GM12878 (cell line): ENCODE measurements around the gene CARD14. TPM values are rescaled to one million over a fixed set of nuclear protein-coding genes. Genes with fewer than 3 reads are reported as not detected.

ENCODE experiments used
- ATAC-seq: fragments of 200-7000 bp; cut with Tn5 transposase; 3 replicates; pipeline ENCODE4 v1.9.1; 2020; ENCODE audit warnings: mild to moderate bottlenecking, moderate library complexity
- BruUV-seq: library from RNA; stranded (reverse); fragments of 400-500 nt; replicated peaks from 2 replicates; lab custom pipeline; 2021; lab: Mats Ljungman, UMichigan
- CTCF ChIA-PET: fragments of 300-600 bp; sonication (Branson Sonifier 250); formaldehyde crosslinking; extraction: SDS; loops from one replicate; lab custom pipeline; 2021; ENCODE audit warnings: inconsistent platforms; lab: Yijun Ruan, JAX
- POLR2A ChIA-PET: fragments of 350-600 bp; formaldehyde crosslinking; extraction: SDS; loops from one replicate; lab custom pipeline; 2021; ENCODE audit warnings: inconsistent platforms; lab: Charles Lee
- RAD21 ChIA-PET: fragments of 300-600 bp; sonication (Branson Sonifier 250); formaldehyde crosslinking; loops from one replicate; lab custom pipeline; 2023; ENCODE audit warnings: antibody characterized with exemption; ENCODE audit not compliant: unreplicated experiment; lab: Charles Lee
- SMC1A ChIA-PET: fragments of 300-600 bp; sonication (Branson Sonifier 250); formaldehyde crosslinking; loops from one replicate; lab custom pipeline; 2023; ENCODE audit not compliant: unreplicated experiment, uncharacterized antibody; lab: Charles Lee
- DNase-seq: peaks from one replicate; pipeline ENCODE4 v3.0.0-alpha.2; 2011; ENCODE audit warnings: low read depth, low spot score
- FAIRE-seq: peaks from 3 replicates; lab custom pipeline; 2011; peaks lifted over from hg19 to GRCh38; lab: Jason Lieb, UNC
- H2AFZ ChIP-seq: 2 replicates; pipeline ENCODE4 v1.6.0; 2011; ENCODE audit warnings: low read depth, low read length, control low read depth; ENCODE audit not compliant: control insufficient read depth
- H3K27ac ChIP-seq: 2 replicates; pipeline ENCODE4 v1.5.1; 2011; ENCODE audit warnings: control low read depth; ENCODE audit not compliant: control insufficient read depth, insufficient read depth
- H3K27me3 ChIP-seq, 2 experiments: replicated peaks in 1 of 2; 2 replicates each; pipeline versions ENCODE4 v1.6.0 to v1.6.1; 2011; ENCODE audit warnings: low read length in 1 of 2; ENCODE audit not compliant: control insufficient read depth in 2 of 2, insufficient read depth in 2 of 2
- H3K36me3 ChIP-seq, 2 experiments: 2 replicates each; pipeline ENCODE4 v1.5.1; 2011; ENCODE audit warnings: low read length in 1 of 2; ENCODE audit not compliant: control insufficient read depth in 2 of 2, insufficient read depth in 2 of 2
- H3K4me1 ChIP-seq: 2 replicates; pipeline ENCODE4 v1.6.1; 2011; ENCODE audit warnings: mild to moderate bottlenecking, low read length, moderate library complexity, mixed read lengths; ENCODE audit not compliant: control insufficient read depth, insufficient read depth
- H3K4me2 ChIP-seq: 2 replicates; pipeline ENCODE4 v1.6.0; 2011; ENCODE audit warnings: control low read depth; ENCODE audit not compliant: control insufficient read depth, insufficient read depth
- H3K4me3 ChIP-seq: fragments of 200-600 bp; sonication (generic); 2 replicates; pipeline ENCODE4 v1.5.1; 2016
- H3K79me2 ChIP-seq: 2 replicates; pipeline ENCODE4 v1.6.0; 2011; ENCODE audit warnings: low read length; ENCODE audit not compliant: control insufficient read depth, insufficient read depth
- H3K9ac ChIP-seq: 2 replicates; pipeline ENCODE4 v1.8.0; 2011; ENCODE audit warnings: low read length, control low read depth, mixed read lengths; ENCODE audit not compliant: control insufficient read depth, insufficient read depth
- H3K9me3 ChIP-seq: replicated peaks from 3 replicates; pipeline ENCODE4 v1.5.1; 2011; ENCODE audit warnings: mild to moderate bottlenecking, low read length; ENCODE audit not compliant: control insufficient read depth, insufficient read depth
- H4K20me1 ChIP-seq: 2 replicates; pipeline ENCODE4 v1.6.0; 2011; ENCODE audit not compliant: control insufficient read depth, insufficient read depth
- BACH1 ChIP-seq: fragments of 450-650 bp; IDR thresholded peaks from 2 replicates; pipeline ENCODE4 v1.6.1; 2017; ENCODE audit warnings: mild to moderate bottlenecking, borderline replicate concordance
- CHD4 ChIP-seq: fragments of 200-600 bp; sonication (generic); IDR thresholded peaks from 2 replicates; pipeline ENCODE4 v1.6.1; 2016; ENCODE audit warnings: mild to moderate bottlenecking
- HSF1 ChIP-seq: fragments of 150-350 bp; IDR thresholded peaks from 2 replicates; pipeline ENCODE4 v1.6.1; 2014; ENCODE audit warnings: mild to moderate bottlenecking, low read depth, low read length
- IKZF1 ChIP-seq: fragments of 450-650 bp; conservative IDR thresholded peaks from 2 replicates; pipeline ENCODE4 v1.6.1; 2017; ENCODE audit warnings: antibody characterized with exemption, mild to moderate bottlenecking
- KLF5 ChIP-seq: fragments of 450-650 bp; IDR thresholded peaks from 2 replicates; pipeline ENCODE4 v1.6.1; 2014; ENCODE audit warnings: mild to moderate bottlenecking; ENCODE audit not compliant: partially characterized antibody
- LARP7 ChIP-seq: fragments of 450-650 bp; IDR thresholded peaks from 2 replicates; pipeline ENCODE4 v1.6.1; 2017; ENCODE audit warnings: mild to moderate bottlenecking
- NFYA ChIP-seq: IDR thresholded peaks from 2 replicates; pipeline ENCODE4 v1.6.1; 2011; ENCODE audit warnings: low read depth, mild to moderate bottlenecking, low read length, improper control_type of control experiment, borderline replicate concordance
- NFYB ChIP-seq: IDR thresholded peaks from 2 replicates; pipeline ENCODE4 v1.6.1; 2011; ENCODE audit warnings: low read depth, mild to moderate bottlenecking, low read length, improper control_type of control experiment, moderate library complexity; ENCODE audit not compliant: insufficient read depth
- PAX5 ChIP-seq: IDR thresholded peaks from 2 replicates; pipeline ENCODE4 v1.6.1; 2011; ENCODE audit warnings: low read depth, low read length, borderline replicate concordance
- TCF12 ChIP-seq: IDR thresholded peaks from 2 replicates; pipeline ENCODE4 v1.6.1; 2011; ENCODE audit warnings: low read depth, mild to moderate bottlenecking, low read length
- WRNIP1 ChIP-seq: IDR thresholded peaks from 2 replicates; pipeline ENCODE4 v1.6.1; 2011; ENCODE audit warnings: low read depth, low read length, improper control_type of control experiment, borderline replicate concordance
- ZNF217 ChIP-seq: fragments of 450-650 bp; IDR thresholded peaks from 2 replicates; pipeline ENCODE4 v1.6.1; 2017; ENCODE audit warnings: antibody characterized with exemption, mild to moderate bottlenecking
- ZNF384 ChIP-seq: IDR thresholded peaks from 2 replicates; pipeline ENCODE4 v1.6.1; 2012; ENCODE audit warnings: low read depth, mild to moderate bottlenecking, low read length, improper control_type of control experiment, borderline replicate concordance
- WGBS: methylation state at CpG from one replicate; pipeline ENCODE4 v1.1.6; 2016; ENCODE audit warnings: low lambda C conversion rate; ENCODE audit not compliant: insufficient replicate concordance, insufficient coverage; ENCODE audit errors: missing lambda C conversion rate; 5-methylcytosine and 5-hydroxymethylcytosine counted together
- in situ Hi-C: fragments of 300-500 bp; cut with MboI; formaldehyde crosslinking; loops from 9 replicates; pipeline ENCODE4 v1.14.3; 2018; ENCODE audit warnings: mixed read lengths
- intact Hi-C: fragments of 100-400 bp; cut with micrococcal nuclease; formaldehyde crosslinking; loops from one replicate; pipeline ENCODE4 v1.14.2; 2022; ENCODE audit not compliant: unreplicated experiment
- polyA plus RNA-seq, 11 experiments: library from polyadenylated mRNA; depleted of rRNA in 4 of 11; unstranded in 6 of 11; stranded (reverse) in 5 of 11; fragments of >200 nt; fragmentation: Nextera tagmentation in 4 of 11; fragmentation: Illumina TruSeq in 1 of 11; extraction: Ambion mirVana in 4 of 11; extraction: Trizol in 1 of 11; gene quantifications; 1 replicate in 1 of 11; 2 replicates in 10 of 11; pipeline versions ENCODE4 v1.2.1 to v1.2.3, GENCODE V29; 2011 to 2016; ENCODE audit warnings: inconsistent platforms in 2 of 11, missing spikeins in 2 of 11, low read depth in 1 of 11
- total RNA-seq, 4 experiments: library from RNA; depleted of rRNA in 3 of 4; stranded (reverse); fragments of >200 nt in 3 of 4; fragmentation: Illumina TruSeq in 1 of 4; extraction: Trizol in 1 of 4; gene quantifications; 2 replicates each; pipeline versions ENCODE4 v1.2.1 to v1.2.3, GENCODE V29; 2013 to 2021
- TF ChIP-seq, protein P1 (sequence below): fragments of 450-650 bp; IDR thresholded peaks from 2 replicates; pipeline ENCODE4 v1.6.1; 2014; ENCODE audit warnings: mild to moderate bottlenecking
- TF ChIP-seq, protein P2 (sequence below): IDR thresholded peaks from 2 replicates; pipeline ENCODE4 v1.6.1; 2011; ENCODE audit warnings: mild to moderate bottlenecking, low read depth, low read length, moderate library complexity; ENCODE audit not compliant: insufficient replicate concordance

Gene CARD14
- total and polyA plus RNA-seq, 10 of the 15 experiments (the other 5 are each of a cell fraction or from before 2014, with no cell fraction given), result 0.08 to 0.15 TPM; not detected in 8

DNA sequence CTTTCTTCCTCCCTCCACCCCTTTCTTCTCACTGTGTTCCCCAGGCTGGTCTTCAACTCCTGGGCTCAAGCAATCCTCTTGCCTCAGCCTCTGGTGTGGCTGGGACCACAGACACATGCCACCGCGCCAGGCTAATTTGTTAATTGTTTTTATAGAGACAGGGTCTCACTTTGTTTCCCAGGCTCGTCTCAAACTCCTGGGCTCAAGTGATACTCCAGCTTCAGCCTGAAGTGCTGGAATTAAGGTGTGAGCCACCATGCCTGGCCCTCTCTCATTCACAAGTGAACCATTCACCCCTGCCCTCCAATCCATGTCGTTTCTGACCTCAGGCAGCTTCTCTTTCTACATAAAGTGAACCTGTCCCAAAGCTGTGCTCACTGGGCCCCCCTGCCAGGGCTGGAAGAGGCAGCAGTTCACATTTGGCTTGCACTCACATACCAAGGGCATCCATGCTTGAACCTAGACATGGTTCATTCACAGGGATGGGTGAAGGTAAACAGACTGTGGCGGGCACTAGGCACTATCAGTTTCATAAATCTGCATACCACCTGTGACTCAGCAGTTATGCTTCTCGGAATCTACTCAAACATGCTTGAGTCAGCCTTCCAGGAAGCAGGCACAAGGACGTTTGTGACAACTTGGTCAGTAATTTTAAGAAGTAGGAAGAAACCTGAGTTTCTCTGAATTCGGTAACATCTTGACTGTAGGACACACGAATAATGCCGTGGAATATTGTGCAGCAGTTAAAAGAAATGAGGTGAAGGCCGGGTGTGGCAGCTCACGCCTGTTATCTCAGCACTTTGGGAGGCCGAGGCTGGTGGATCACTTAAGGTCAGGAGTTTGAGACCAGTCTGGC is 84.8 kb downstream of the CARD14 start (continued):
- TF ChIP-seq BACH1 (peak; percentile 100), LARP7 (no peak), IKZF1 (peak; percentile 26; the same call in 1 of the 2 replicates), HSF1 (no peak), PAX5 (peak; percentile 76; the same call in 1 of the 2 replicates), NFYB (no peak)

GRCh38 chr17:80256034-80256350 is 86.2 kb downstream of the CARD14 start:
- ATAC-seq, result no peak
- ChIA-PET POLR2A (no interaction called here), RAD21 (interaction anchor here (0.6 kb wide), 1 partner anchor 10 kb away, joined by 3 read pairs; no protein-coding TSS in a partner anchor), CTCF (interaction anchor here (1.5 kb wide), 1 partner anchor 59 kb away, joined by 3 read pairs; no protein-coding TSS in a partner anchor), SMC1A (interaction anchor here (0.7 kb wide), 1 partner anchor 9 kb away, joined by 3 read pairs; no protein-coding TSS in a partner anchor)
- BruUV-seq, result no TSS peak
- TF ChIP-seq TCF12 (no peak), CHD4 (no peak), NFYA (no peak), WRNIP1 (no peak), KLF5 (no peak), ZNF217 (no peak), ZNF384 (no peak)
- TF ChIP-seq, protein P1, sequence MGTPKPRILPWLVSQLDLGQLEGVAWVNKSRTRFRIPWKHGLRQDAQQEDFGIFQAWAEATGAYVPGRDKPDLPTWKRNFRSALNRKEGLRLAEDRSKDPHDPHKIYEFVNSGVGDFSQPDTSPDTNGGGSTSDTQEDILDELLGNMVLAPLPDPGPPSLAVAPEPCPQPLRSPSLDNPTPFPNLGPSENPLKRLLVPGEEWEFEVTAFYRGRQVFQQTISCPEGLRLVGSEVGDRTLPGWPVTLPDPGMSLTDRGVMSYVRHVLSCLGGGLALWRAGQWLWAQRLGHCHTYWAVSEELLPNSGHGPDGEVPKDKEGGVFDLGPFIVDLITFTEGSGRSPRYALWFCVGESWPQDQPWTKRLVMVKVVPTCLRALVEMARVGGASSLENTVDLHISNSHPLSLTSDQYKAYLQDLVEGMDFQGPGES, result no peak
- TF ChIP-seq, protein P2, sequence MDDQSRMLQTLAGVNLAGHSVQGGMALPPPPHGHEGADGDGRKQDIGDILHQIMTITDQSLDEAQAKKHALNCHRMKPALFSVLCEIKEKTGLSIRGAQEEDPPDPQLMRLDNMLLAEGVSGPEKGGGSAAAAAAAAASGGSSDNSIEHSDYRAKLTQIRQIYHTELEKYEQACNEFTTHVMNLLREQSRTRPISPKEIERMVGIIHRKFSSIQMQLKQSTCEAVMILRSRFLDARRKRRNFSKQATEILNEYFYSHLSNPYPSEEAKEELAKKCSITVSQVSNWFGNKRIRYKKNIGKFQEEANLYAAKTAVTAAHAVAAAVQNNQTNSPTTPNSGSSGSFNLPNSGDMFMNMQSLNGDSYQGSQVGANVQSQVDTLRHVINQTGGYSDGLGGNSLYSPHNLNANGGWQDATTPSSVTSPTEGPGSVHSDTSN, result no peak
- in situ Hi-C loops, result no loop called here
- H3K36me3 ChIP-seq, result no peaks in the 10 kb centered on the region
- H3K9me3 ChIP-seq, result no peaks in the 10 kb centered on the region
- intact Hi-C loops, result no loop called here
- no peak overlapping the region for H2AFZ ChIP-seq
- H3K79me2 ChIP-seq, result no peaks in the 10 kb centered on the region
- DNase-seq, result no peak
- 97% methylated on average over 5 of the region's 5 CpGs for WGBS
- FAIRE-seq, result no peak
- no peak overlapping the region for H3K27ac ChIP-seq
- H3K4me2 ChIP-seq, result no peak overlapping the region
- H3K4me3 ChIP-seq, result no peak overlapping the region
- no peaks in the 10 kb centered on the region for H4K20me1 ChIP-seq
- no peak overlapping the region for H3K9ac ChIP-seq
- peaks cover 45% of the 10 kb centered on the region for H3K4me1 ChIP-seq
- H3K27me3 ChIP-seq, result no peaks in the 10 kb centered on the region
